Uterus (tissue), 4 donors: ENCODE measurements around the gene PRAMEF5. TPM values are rescaled to one million over a fixed set of nuclear protein-coding genes. Genes with fewer than 3 reads are reported as not detected.
"Not testable (repeated sequence)": the region's sequence is repeated elsewhere in the genome, so short reads cannot be mapped to it uniquely, and the experiment has no call there.

Source experiments
- DNase-seq, 2 donors: peaks; one replicate each; pipeline ENCODE4 v3.0.0-alpha.2; 2019 to 2020
- H3K27ac ChIP-seq, 2 donors: fragments of 200-600 bp; sonication (generic); 1 replicate in 1 of 2; 2 replicates in 1 of 2; pipeline ENCODE4 v1.5.1; 2016 to 2018
- H3K27me3 ChIP-seq, 2 donors: fragments of 200-600 bp; sonication (generic); one replicate each; pipeline ENCODE4 v1.5.1; 2018 to 2019; ENCODE audit warnings: control low read depth in 1 of 2
- H3K36me3 ChIP-seq, 2 donors: fragments of 200-600 bp; sonication (generic); one replicate each; pipeline ENCODE4 v1.5.1; 2019; ENCODE audit warnings: control low read depth in 1 of 2
- H3K4me1 ChIP-seq, 2 donors: fragments of 200-600 bp; sonication (generic); one replicate each; pipeline ENCODE4 v1.5.1; 2018 to 2019; ENCODE audit warnings: control low read depth in 1 of 2
- H3K4me3 ChIP-seq, 2 donors: fragments of 200-600 bp; sonication (generic); 1 replicate in 1 of 2; 2 replicates in 1 of 2; pipeline ENCODE4 v1.5.1; 2018 to 2019; ENCODE audit warnings: mild to moderate bottlenecking in 1 of 2
- H3K9me3 ChIP-seq, 2 donors: fragments of 200-600 bp; sonication (generic); one replicate each; pipeline ENCODE4 v1.5.1; 2019; ENCODE audit warnings: control low read depth in 1 of 2
- POLR2A ChIP-seq, 2 donors: fragments of 450-650 bp; IDR thresholded peaks; one replicate each; pipeline ENCODE4 v1.6.1; 2016; ENCODE audit warnings: antibody characterized with exemption in 2 of 2, mild to moderate bottlenecking in 1 of 2, moderate library complexity in 1 of 2
- intact Hi-C: fragments of 100-400 bp; cut with DNase I; formaldehyde crosslinking; loops from one replicate; pipeline ENCODE4 v1.15.1; 2023; ENCODE audit warnings: low total_unique reads
- total RNA-seq, 4 donors: library from RNA; depleted of rRNA in 3 of 4; stranded (reverse); fragments of >200 nt in 3 of 4; gene quantifications; one replicate each; pipeline versions ENCODE4 v1.1.0 to v1.2.4, GENCODE V29; 2014 to 2023
- TF ChIP-seq, protein P1 (sequence below), 4 experiments: fragments of 200-600 bp in 2 of 4; fragments of 450-650 bp in 2 of 4; sonication (generic) in 2 of 4; IDR thresholded peaks; one replicate each; pipeline ENCODE4 v1.5.1; 2016 to 2019; ENCODE audit warnings: antibody characterized with exemption in 4 of 4, mild to moderate bottlenecking in 2 of 4, moderate library complexity in 1 of 4
- donor health status: DM: yes; HTN: yes; CAD: no.

PRAMEF5 gene
- total RNA-seq, 4 donors from 2014 or later, result not detected

DNA sequence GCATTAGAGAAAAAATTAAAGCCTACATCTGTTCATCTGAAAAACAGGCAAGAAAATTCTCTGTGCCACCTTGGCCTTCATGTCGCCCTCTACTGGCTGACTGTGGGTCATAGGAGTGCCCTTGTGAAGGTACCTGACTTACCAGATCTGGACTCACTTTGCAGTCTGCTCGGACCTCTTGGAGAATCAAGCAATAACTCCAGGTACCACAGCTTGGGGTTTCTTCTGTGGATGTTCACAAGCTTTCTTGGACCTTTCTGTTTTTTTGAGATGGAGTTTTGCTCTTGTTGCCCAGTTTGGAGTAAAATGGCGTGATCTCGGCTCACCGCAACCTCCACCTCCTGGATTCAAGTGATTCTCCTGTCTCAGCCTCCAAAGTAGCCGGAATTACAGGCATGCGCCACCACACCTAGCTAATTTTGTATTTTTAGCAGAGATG, 25.6 kb upstream of the PRAMEF5 start:
- Histone ChIP-seq H3K9me3 (no peaks in the 10 kb centered on the region), H3K4me3 (no peak overlapping the region), H3K27me3 (no peaks in the 10 kb centered on the region), H3K36me3 (no peaks in the 10 kb centered on the region), H3K27ac (no peak overlapping the region), H3K4me1 (no peaks in the 10 kb centered on the region)
- TF ChIP-seq, protein P1, sequence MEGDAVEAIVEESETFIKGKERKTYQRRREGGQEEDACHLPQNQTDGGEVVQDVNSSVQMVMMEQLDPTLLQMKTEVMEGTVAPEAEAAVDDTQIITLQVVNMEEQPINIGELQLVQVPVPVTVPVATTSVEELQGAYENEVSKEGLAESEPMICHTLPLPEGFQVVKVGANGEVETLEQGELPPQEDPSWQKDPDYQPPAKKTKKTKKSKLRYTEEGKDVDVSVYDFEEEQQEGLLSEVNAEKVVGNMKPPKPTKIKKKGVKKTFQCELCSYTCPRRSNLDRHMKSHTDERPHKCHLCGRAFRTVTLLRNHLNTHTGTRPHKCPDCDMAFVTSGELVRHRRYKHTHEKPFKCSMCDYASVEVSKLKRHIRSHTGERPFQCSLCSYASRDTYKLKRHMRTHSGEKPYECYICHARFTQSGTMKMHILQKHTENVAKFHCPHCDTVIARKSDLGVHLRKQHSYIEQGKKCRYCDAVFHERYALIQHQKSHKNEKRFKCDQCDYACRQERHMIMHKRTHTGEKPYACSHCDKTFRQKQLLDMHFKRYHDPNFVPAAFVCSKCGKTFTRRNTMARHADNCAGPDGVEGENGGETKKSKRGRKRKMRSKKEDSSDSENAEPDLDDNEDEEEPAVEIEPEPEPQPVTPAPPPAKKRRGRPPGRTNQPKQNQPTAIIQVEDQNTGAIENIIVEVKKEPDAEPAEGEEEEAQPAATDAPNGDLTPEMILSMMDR (IDR thresholded peaks at IDR 0.05), result no peak
- no peak for TF ChIP-seq POLR2A (IDR thresholded peaks at IDR 0.05)
- DNase-seq, result no peak
- intact Hi-C loops, result no loop called here

DNA sequence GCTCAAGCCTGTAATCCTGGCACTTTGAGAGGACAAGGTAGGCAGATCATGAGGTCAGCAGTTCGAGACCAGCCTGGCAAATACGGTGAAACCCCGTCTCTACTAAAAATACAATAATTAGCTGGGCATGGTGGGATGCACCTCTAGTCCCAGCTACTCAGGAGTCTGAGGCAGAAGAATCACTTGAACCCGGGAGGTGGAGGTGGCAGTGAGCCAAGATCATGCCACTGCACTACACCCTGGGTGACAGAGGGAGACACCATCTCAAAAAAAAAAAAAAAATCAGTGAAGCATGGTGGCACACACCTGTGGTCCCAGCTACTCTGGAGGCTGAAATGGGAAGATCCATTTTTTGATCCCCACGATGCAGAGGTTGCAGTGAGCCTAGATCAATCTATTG, 23.9 kb upstream of the PRAMEF5 start:
- H3K27me3 ChIP-seq, H3K27ac ChIP-seq, H3K4me1 ChIP-seq, H3K4me3 ChIP-seq, intact Hi-C loops, DNase-seq, H3K36me3 ChIP-seq, H3K9me3 ChIP-seq: not testable (repeated sequence)

DNA sequence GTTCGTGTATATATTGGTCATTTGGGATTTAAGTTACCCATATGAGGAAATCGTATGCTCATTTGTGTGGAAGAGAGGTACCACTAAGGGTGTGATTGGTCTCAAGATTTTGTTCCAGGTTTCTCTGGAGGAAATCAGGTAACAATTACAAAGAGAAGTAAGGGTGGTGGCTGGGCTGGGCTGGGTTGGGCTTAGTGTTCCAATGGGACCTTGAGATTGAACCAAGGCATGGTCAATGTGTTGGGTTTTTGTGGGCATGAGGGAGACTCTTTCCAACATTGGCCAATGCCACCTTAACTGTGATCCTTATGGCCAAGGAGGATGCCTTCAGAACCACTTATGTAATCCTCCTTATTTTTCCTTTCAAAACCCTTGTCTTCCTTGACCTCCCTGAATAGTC, 23.4 kb upstream of the PRAMEF5 start:
- DNase-seq, H3K4me3 ChIP-seq, H3K4me1 ChIP-seq, H3K36me3 ChIP-seq, intact Hi-C loops, H3K9me3 ChIP-seq, H3K27me3 ChIP-seq, H3K27ac ChIP-seq: not testable (repeated sequence)

DNA sequence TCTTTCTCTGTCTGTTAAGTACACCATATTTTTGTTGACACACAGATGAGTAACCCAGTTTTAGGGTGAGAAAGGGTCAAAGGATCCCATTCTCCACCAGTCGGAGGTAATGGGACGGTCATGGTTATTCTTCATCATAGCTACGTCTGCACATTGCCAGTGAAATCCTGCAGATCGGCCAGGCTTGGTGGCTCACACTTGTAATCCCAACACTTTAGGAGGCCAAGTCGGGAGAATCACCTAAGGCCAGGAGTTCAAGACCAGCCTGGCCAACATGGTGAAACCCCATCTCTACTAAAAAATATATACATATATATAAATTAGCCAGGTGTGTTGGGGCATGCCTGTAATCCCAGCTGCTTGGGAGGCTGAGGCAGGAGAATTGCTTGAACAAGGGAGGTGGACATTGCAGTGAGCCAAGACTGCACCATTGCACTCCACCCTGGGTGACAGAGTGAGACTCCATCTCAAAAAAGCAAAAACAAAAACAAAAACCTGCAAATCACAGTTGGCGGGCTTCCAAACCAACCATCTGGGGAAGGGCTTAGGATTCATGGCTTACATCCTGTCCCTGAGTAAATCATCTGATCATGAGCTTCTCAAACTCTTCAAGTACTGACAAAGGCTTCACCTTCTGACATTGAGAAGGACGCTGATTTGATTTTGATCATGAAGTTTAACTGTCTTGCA, 22.8 kb upstream of the PRAMEF5 start:
- intact Hi-C loops, H3K27me3 ChIP-seq, DNase-seq, H3K9me3 ChIP-seq, H3K4me1 ChIP-seq, H3K4me3 ChIP-seq, H3K27ac ChIP-seq, H3K36me3 ChIP-seq: not testable (repeated sequence)

DNA sequence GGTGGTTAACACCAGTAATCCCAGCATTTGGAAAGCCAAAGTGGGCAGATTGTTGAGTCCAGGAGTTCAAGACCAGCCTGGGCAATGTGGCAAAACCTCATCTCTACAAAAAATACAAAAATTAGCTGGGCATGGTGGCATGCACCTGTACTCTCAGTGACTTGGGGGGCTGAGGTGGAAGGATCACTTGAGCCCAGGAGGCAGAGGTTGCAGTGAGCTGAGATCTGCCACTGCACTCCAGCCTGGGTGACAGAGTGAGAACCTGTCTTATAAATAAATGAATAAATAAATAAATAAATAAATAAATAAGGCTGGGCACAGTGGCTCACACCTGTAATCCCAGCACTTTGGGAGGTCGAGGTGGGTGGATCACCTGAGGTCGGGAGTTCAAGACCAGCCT, 21.9 kb upstream of the PRAMEF5 start:
- not testable (repeated sequence) for DNase-seq

DNA sequence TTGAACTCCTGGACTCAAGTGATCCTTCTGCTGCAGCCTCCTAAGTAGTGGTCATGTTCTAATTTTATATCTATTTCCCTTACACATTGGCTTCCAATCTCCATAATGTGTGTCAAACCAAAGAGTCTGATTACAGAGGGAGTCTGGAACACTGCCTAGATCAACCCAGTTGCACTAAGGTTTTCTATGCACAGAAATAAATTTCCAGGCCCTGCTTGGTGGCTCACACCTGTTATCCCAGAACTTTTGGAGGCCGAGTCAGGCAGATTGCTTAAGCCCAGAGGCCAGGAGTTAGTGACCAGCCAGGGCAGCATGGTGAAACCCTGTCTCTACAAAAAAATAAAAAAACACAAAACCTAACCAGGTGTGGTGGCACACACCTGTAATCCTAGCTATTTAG, 19.9 kb upstream of the PRAMEF5 start:
- intact Hi-C loops, H3K27ac ChIP-seq, H3K27me3 ChIP-seq, H3K4me1 ChIP-seq, DNase-seq, H3K9me3 ChIP-seq, H3K36me3 ChIP-seq, H3K4me3 ChIP-seq: not testable (repeated sequence)

More for the DNA sequence above, 21.9 kb upstream of the PRAMEF5 start:
- H3K9me3 ChIP-seq, H3K27me3 ChIP-seq, intact Hi-C loops, H3K36me3 ChIP-seq, H3K27ac ChIP-seq, H3K4me3 ChIP-seq, H3K4me1 ChIP-seq: not testable (repeated sequence)

DNA sequence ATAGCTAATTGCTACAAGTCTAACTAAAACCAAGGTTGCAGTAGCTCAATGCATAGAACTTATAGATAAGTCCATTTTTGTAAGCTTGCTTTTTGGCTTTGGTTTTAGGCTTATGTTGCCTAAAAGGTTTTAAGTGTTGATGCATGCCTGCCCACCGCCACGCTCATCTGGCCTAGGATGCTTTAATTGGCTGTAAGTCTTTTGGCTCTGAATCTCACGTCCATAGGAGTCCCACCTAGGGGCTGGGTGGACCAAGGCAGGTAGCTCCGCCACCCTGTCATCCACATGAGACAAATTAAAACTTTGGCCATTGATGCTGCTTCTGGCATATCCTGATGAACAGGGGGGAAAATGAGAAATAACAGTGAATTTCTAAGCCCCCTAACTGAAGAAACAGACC, 16.4 kb upstream of the PRAMEF5 start:
- H3K36me3 ChIP-seq, H3K27ac ChIP-seq, H3K27me3 ChIP-seq, DNase-seq, H3K9me3 ChIP-seq, intact Hi-C loops, H3K4me3 ChIP-seq, H3K4me1 ChIP-seq: not testable (repeated sequence)

DNA sequence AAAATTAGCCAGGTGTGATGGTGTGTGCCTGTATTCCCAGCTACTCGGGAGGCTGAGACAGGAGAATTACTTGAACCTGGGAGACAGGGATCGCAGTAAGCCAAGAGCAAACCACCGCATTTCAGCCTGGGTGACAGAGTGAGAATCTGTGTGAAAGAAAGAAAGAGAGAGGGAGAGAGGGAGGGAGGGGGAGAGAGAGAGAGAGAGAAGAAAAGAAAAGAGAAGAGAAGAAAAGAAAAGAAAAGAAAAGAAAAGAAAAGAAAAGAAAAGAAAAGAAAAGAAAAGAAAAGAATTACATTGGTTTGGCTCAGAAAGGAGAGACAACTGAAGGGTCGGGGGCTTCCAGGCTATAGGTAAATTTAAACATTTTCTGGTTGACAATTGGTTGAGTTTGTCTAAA, 14.4 kb upstream of the PRAMEF5 start:
- DNase-seq, H3K27ac ChIP-seq, H3K9me3 ChIP-seq, H3K27me3 ChIP-seq, H3K36me3 ChIP-seq, H3K4me1 ChIP-seq, intact Hi-C loops, H3K4me3 ChIP-seq: not testable (repeated sequence)

DNA sequence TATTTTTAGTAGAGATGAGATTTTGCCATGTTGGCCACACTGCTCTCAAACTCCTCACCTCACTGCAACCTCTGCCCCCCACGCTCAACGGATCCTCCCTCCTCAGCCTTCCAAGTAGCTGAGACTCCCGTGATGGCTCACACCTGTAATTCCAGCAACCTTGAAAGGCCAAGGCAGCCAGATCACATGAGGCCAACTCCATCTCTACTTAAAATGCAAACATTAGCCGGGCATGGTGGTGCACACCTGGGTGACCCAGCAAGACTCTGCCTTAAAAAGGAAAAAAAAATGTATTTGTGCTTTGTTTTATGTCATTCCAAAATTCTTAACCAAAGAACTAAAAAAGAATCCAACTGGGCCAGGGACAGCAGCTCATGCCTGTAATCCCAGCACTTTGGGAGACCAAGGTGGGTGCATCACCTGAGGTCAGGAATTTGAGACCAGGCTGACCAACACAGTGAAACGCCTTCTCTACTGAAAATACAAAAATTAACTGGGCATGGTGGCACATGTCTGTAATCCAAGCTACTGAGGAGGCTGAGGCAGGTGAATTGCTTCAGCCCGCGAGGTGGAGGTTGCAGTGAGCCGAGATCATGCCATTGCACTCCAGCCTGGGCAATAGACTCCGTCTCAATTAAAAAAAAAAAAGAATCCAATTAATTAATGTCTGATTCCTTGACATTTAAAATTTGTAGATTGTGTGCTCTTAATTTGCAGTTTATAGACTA, 10.3 kb upstream of the PRAMEF5 start:
- DNase-seq, H3K4me1 ChIP-seq, intact Hi-C loops, H3K27ac ChIP-seq, H3K27me3 ChIP-seq, H3K4me3 ChIP-seq, H3K36me3 ChIP-seq, H3K9me3 ChIP-seq: not testable (repeated sequence)

DNA sequence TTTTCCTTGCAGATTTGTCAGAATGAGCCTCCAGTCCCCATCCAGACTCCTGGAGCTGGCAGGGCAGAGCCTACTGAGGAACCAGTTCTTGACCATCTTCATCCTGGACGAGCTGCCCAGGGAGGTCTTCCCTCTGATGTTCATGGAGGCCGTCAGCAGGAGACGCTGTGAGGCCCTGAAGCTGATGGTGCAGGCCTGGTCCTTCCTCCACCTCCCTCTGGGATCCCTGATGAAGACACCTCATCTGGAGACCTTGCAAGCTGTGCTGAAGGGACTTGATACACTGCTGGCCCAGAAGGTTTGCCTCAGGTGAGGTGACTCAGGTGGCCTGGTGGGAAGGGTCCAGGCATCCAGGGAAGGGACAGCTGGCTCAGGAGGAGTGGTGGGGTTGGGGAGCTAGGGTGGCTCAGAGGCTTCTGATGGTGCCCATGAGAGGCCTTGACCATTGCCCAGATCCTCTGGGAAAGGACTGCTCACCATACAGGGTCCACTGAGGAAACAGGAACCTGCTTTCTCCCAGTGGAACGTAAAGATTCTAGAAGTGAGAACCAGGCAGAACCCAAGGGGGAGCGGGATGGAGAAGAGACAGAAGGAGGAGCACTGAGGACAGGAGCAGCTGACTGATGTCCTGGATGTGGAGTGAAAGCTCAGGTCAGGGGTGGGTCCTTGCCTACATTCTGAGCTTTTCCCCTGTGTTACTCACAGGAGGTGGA, 8.0 kb upstream of the PRAMEF5 start:
- H3K27ac ChIP-seq, result not testable (repeated sequence)

DNA sequence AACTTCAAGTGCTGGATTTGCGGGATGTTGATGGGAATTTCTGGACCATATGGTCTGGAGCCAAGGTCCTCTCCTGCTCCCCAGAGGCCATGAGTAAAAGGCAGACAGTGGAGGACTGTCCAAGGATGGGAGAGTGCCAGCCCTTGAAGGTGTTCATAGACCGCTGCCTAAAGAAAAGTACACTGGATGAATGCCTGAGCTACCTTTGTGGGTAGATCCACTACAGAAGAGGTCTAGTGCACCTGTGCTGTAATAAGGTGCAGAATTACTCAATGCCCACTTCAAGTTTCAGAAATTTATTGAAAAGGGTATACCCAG, 7.5 kb upstream of the PRAMEF5 start:
- intact Hi-C loops, H3K4me3 ChIP-seq, H3K4me1 ChIP-seq, H3K27me3 ChIP-seq, DNase-seq, H3K36me3 ChIP-seq, H3K27ac ChIP-seq, H3K9me3 ChIP-seq: not testable (repeated sequence)

More for the DNA sequence above, 8.0 kb upstream of the PRAMEF5 start:
- H3K4me1 ChIP-seq, DNase-seq, H3K36me3 ChIP-seq, H3K27me3 ChIP-seq, H3K4me3 ChIP-seq, intact Hi-C loops, H3K9me3 ChIP-seq: not testable (repeated sequence)

DNA sequence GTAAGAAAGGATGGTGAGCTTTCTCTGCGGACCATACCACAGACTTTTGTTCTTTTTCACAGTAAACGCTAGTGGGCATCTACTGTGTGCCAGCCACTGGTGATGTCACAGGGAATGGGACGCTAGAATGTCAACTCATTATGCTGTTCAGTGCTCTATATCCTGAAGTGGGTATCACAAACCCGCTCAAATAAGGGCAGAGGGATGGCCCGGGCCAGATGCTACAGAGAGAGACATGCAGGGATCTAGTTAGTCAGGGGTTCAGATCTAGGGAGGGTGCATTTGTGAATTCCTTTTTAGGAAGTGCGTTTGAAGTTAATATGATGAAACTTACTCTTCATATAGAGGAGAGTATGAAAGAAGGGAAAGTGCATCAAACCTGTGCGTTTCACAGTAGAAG, 6.9 kb upstream of the PRAMEF5 start:
- H3K9me3 ChIP-seq, H3K27ac ChIP-seq, DNase-seq, H3K27me3 ChIP-seq, intact Hi-C loops, H3K4me3 ChIP-seq, H3K36me3 ChIP-seq, H3K4me1 ChIP-seq: not testable (repeated sequence)
